ENCODE data around the gene MKRN2. TPM values are rescaled to one million over a fixed set of nuclear protein-coding genes. Genes with fewer than 3 reads are reported as not detected.

Gene MKRN2
- total RNA-seq, 2 donors from 2014 or later = 35.7 to 41.5 TPM

DNA sequence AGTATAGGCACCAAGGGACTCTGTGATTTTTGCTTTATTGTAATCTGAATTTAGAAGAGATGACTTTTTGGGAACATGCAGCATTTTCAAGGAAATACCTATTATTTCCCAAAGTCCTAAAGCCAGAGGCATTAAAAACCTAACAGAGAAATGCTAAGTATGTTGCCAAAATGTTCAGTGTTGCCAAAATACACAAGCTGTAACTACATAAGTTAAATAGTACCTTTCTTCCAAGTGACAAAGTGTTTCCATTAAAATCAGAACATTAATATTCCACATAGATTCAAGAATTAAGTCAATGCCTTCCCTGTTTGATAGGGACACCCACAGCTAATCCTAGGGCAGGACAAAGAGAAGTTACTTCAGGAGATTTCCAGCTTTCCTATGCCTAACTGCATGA lies 42.0 kb downstream of the MKRN2 start:
- TF ChIP-seq, protein P1, sequence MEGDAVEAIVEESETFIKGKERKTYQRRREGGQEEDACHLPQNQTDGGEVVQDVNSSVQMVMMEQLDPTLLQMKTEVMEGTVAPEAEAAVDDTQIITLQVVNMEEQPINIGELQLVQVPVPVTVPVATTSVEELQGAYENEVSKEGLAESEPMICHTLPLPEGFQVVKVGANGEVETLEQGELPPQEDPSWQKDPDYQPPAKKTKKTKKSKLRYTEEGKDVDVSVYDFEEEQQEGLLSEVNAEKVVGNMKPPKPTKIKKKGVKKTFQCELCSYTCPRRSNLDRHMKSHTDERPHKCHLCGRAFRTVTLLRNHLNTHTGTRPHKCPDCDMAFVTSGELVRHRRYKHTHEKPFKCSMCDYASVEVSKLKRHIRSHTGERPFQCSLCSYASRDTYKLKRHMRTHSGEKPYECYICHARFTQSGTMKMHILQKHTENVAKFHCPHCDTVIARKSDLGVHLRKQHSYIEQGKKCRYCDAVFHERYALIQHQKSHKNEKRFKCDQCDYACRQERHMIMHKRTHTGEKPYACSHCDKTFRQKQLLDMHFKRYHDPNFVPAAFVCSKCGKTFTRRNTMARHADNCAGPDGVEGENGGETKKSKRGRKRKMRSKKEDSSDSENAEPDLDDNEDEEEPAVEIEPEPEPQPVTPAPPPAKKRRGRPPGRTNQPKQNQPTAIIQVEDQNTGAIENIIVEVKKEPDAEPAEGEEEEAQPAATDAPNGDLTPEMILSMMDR (IDR thresholded peaks at IDR 0.05) = no peak
- Histone ChIP-seq H3K4me1 (ENCODE audit: control insufficient read depth in 1 of 2, low read depth in 2 of 2) (peaks cover 7 to 33% of the 10 kb centered on the region in 2 donors), H3K4me3 (no peak overlapping the region), H3K9me3 (no peaks in the 10 kb centered on the region), H3K36me3 (peaks cover 29% of the 10 kb centered on the region), H3K27me3 (replicated peaks; ENCODE audit: insufficient read depth) (no peaks in the 10 kb centered on the region), H3K27ac (peak overlapping the region; percentile 36 to 42)
- ATAC-seq (ENCODE audit: insufficient number of reproducible peaks, low FRiP score, low read depth) = no peak
- no peak for DNase-seq (ENCODE audit: low spot score)

DNA sequence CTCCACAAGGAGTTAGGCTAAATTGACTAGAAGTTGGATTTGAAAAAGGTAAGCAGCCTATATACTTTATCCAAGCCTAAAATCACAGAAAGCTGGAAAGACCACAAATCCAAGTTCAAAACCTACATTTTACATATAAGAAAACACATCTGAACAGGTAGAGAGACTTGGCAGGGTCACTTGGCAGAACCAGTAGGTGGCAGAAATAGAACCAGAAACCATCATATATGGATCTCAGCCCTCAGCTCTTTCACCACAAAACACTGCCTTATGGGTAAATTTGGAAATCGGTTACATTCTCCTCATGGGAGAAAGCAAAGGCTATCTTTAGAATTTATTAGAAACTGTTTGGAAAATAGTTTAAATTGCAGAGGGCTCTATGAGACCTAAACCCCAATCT lies 44.2 kb downstream of the MKRN2 start:
- Histone ChIP-seq H3K36me3 (peaks cover 32% of the 10 kb centered on the region), H3K27me3 (replicated peaks; ENCODE audit: insufficient read depth) (no peaks in the 10 kb centered on the region), H3K4me3 (no peak overlapping the region), H3K4me1 (ENCODE audit: control insufficient read depth in 1 of 2, low read depth in 2 of 2) (peaks cover 7 to 33% of the 10 kb centered on the region in 2 donors), H3K27ac (peak overlapping the region; percentile 18 to 19), H3K9me3 (no peaks in the 10 kb centered on the region)
- TF ChIP-seq, protein P1 (IDR thresholded peaks at IDR 0.05) = no peak
- DNase-seq (ENCODE audit: low spot score) = no peak
- no peak for ATAC-seq (ENCODE audit: insufficient number of reproducible peaks, low FRiP score, low read depth)

DNA sequence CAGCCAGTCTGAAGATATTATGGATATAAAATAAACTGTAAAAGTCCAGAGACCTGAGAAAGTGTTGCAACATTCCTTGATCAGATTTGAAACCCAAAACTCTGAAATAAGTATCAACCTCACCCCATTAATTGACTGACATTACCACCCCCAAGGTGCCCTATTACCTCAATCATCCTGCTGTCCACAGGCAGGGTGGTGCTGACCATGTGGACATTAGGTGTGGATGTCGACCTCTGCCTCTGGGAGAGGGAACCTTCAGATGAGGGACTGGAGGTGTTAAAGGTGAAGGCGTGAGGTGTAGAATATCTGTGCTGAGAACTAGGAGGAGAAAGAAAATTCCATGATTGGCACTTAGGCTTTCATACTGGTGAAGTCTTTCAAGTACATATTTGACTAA lies 47.1 kb downstream of the MKRN2 start:
- TF ChIP-seq, protein P1 (IDR thresholded peaks at IDR 0.05) = no peak
- DNase-seq (ENCODE audit: low spot score) = no peak
- H3K36me3 ChIP-seq = peaks cover 38% of the 10 kb centered on the region
- no peaks in the 10 kb centered on the region for H3K9me3 ChIP-seq
- no peak overlapping the region for H3K4me3 ChIP-seq
- no peaks in the 10 kb centered on the region for H3K27me3 ChIP-seq (replicated peaks; ENCODE audit: insufficient read depth)
- peaks cover 7 to 22% of the 10 kb centered on the region in 2 donors for H3K4me1 ChIP-seq (ENCODE audit: control insufficient read depth in 1 of 2, low read depth in 2 of 2)
- H3K27ac ChIP-seq = no peak overlapping the region
- no peak for ATAC-seq (ENCODE audit: insufficient number of reproducible peaks, low FRiP score, low read depth)

DNA sequence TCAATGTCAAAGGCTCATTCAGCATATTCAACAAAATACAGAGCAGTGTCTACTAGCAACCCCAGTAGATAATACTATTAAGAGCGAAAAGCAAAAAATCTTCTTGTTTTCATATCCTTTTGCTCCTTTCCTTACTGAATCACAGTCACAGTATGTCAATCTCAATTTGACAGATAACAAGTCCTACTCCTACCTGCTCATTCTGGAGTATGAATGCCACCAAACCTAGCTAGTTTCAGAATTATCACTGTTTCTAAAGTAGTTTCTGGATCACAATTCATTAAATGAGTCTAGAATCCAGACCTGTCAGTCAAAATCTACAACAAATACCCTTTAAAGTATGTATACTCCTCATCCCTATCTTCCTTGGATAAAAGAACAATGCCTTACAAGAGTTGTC lies 51.5 kb downstream of the MKRN2 start:
- Histone ChIP-seq H3K4me1 (ENCODE audit: control insufficient read depth in 1 of 2, low read depth in 2 of 2) (peaks cover 0 to 6% of the 10 kb centered on the region in 2 donors), H3K27me3 (replicated peaks; ENCODE audit: insufficient read depth) (no peaks in the 10 kb centered on the region), H3K36me3 (peaks cover 40% of the 10 kb centered on the region), H3K4me3 (no peak overlapping the region), H3K27ac (no peak overlapping the region), H3K9me3 (no peaks in the 10 kb centered on the region)
- ATAC-seq (ENCODE audit: insufficient number of reproducible peaks, low FRiP score, low read depth) = no peak
- TF ChIP-seq, protein P1 (IDR thresholded peaks at IDR 0.05) = no peak
- no peak for DNase-seq (ENCODE audit: low spot score)

DNA sequence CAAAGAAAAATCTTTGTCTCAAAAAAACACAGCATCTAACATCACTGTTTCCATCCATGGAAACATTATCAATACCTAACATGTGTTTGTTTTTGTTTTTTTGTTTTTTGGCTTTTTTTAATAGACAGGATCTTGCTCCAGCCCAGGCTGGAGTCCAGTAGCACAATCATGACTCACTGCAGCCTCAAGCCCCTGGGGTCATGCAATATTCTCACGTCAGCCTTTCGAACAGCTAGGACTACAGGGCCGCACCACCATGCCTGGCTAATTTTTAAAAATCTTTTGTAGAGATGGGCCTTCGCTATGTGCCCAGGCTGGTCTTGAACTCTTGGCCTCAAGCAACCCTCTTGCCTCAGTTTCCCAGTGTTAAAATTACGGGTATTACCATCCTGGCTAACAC lies 54.2 kb downstream of the MKRN2 start:
- no peak for ATAC-seq (ENCODE audit: insufficient number of reproducible peaks, low FRiP score, low read depth)
- no peak overlapping the region for H3K27ac ChIP-seq
- H3K36me3 ChIP-seq = peaks cover 41% of the 10 kb centered on the region

More for the DNA sequence above, 54.2 kb downstream of the MKRN2 start:
- DNase-seq (ENCODE audit: low spot score) = no peak
- H3K9me3 ChIP-seq = no peaks in the 10 kb centered on the region
- no peak overlapping the region for H3K4me3 ChIP-seq
- no peaks in the 10 kb centered on the region for H3K27me3 ChIP-seq (replicated peaks; ENCODE audit: insufficient read depth)
- TF ChIP-seq, protein P1 (IDR thresholded peaks at IDR 0.05) = no peak
- H3K4me1 ChIP-seq (ENCODE audit: control insufficient read depth in 1 of 2, low read depth in 2 of 2) = peaks cover 0 to 11% of the 10 kb centered on the region in 2 donors
